ENCODE measurements around the gene NLGN1. TPM values are rescaled to one million over a fixed set of nuclear protein-coding genes. Genes with fewer than 3 reads are reported as not detected.

Gene NLGN1
- total and polyA plus RNA-seq, 2 of the 13 experiments (the other 11 are each of a cell fraction or from before 2014, with no cell fraction given): not detected

GRCh38 chr3:174102866-174103265, 705.3 kb downstream of the NLGN1 start:
- TF ChIP-seq TRIM22 (IDR thresholded peaks at IDR 0.05) (no peak), JARID2 (CRISPR knock-in tag; IDR thresholded peaks at IDR 0.05; ENCODE audit: insufficient replicate concordance) (no peak), ZNF441 (CRISPR knock-in tag; IDR thresholded peaks at IDR 0.05; ENCODE audit: borderline replicate concordance) (no peak), ZNF660 (CRISPR knock-in tag; IDR thresholded peaks at IDR 0.05; ENCODE audit: borderline replicate concordance, low read depth) (no peak), HNF4A (CRISPR knock-in tag; IDR thresholded peaks at IDR 0.05) (no peak), ZNF781 (CRISPR knock-in tag; IDR thresholded peaks at IDR 0.05; ENCODE audit: borderline replicate concordance, not compliant biosample characterization) (no peak), SP2 (CRISPR knock-in tag; IDR thresholded peaks at IDR 0.05) (no peak), DR1 (CRISPR knock-in tag; IDR thresholded peaks at IDR 0.05) (no peak)
- TF ChIP-seq, protein P1, sequence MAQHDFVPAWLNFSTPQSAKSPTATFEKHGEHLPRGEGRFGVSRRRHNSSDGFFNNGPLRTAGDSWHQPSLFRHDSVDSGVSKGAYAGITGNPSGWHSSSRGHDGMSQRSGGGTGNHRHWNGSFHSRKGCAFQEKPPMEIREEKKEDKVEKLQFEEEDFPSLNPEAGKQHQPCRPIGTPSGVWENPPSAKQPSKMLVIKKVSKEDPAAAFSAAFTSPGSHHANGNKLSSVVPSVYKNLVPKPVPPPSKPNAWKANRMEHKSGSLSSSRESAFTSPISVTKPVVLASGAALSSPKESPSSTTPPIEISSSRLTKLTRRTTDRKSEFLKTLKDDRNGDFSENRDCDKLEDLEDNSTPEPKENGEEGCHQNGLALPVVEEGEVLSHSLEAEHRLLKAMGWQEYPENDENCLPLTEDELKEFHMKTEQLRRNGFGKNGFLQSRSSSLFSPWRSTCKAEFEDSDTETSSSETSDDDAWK (CRISPR knock-in tag; IDR thresholded peaks at IDR 0.05): no peak
- Histone ChIP-seq H3K27ac (ENCODE audit: extremely low read length, insufficient read depth, low read length) (no peak overlapping the region), H3K36me3 (replicated peaks in 1 of 2; ENCODE audit: control insufficient read depth in 1 of 2, insufficient read depth in 2 of 2, low read length in 2 of 2) (no peaks in the 10 kb centered on the region), H3K79me2 (ENCODE audit: insufficient read depth, low read length) (no peaks in the 10 kb centered on the region), H3K4me3 (replicated peaks in 1 of 3; ENCODE audit: insufficient read depth in 1 of 3, low read depth in 2 of 3, low read length in 3 of 3) (no peak overlapping the region), H3K4me1 (ENCODE audit: insufficient read depth, low read length) (no peaks in the 10 kb centered on the region), H3K27me3 (ENCODE audit: control insufficient read depth in 1 of 2, insufficient read depth in 2 of 2, low read length in 2 of 2) (no peaks in the 10 kb centered on the region), H3K4me2 (ENCODE audit: low read depth, low read length) (no peak overlapping the region), H3K9me3 (ENCODE audit: low read length) (no peaks in the 10 kb centered on the region), H2AFZ (ENCODE audit: low read length) (no peak overlapping the region), H4K20me1 (ENCODE audit: insufficient read depth, low read length) (no peaks in the 10 kb centered on the region), H3K9ac (ENCODE audit: insufficient read depth, low read depth, low read length) (no peak overlapping the region)
- intact Hi-C loops (cut with micrococcal nuclease; ENCODE audit: unreplicated experiment): no loop called here
- no TSS peak for BruUV-seq (replicated peaks)
- in situ Hi-C loops (cut with HindIII; ENCODE audit: extremely low pct_ligation_motif_present, low pct_unique_long_range_greater_than_20kb): no loop called here
- CTCF ChIA-PET (ENCODE audit: low intra/inter-chr PET ratio, low total read pairs): no interaction called here
- no peak for DNase-seq (ENCODE audit: low spot score)
- no peak for ATAC-seq
- POLR2A ChIA-PET: no interaction called here
- WGBS (ENCODE audit: low lambda C conversion rate): 3% methylated on average over 3 of the region's 3 CpGs
- no peak for FAIRE-seq
